ENCODE results near the gene ACTC1.

Gene ACTC1

GRCh38 chr15:34755419-34755773 lies 40.0 kb downstream of the ACTC1 start:
- DNase-seq = no peak

- DNase-seq = no peak
Observed at GRCh38 chr15:34754674-34755418, 40.5 kb downstream of the ACTC1 start, which contains the start of gene GJD2. Gene GJD2 (minus strand): TSS chr15:34754998. CDS start chr15:34754488, 510 bp downstream.

DNA sequence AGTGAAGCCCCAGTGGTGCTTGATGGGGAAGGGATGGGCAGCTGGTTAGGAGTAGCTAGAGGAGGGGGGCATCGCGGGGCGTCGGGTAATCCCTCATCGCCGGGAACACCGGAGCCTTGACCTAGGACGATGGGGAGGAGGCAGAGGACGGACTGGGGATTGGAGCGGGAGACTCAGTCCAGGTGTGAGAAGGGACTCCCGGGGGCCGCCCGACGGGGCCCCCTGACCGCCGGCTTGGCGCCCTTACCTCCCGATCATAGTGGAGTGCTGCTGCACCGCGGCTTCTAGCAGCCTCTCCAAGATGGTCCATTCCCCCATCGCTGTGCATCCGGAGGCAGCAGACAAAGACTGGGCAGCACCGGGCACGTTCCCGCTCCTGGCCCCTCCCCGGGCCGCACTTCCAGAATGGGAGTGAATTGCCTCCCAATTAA lies 41.2 kb downstream of the ACTC1 start:
- DNase-seq = no peak

GRCh38 chr15:34753236-34753894 lies 42.0 kb downstream of the ACTC1 start:
- DNase-seq = no peak

DNA sequence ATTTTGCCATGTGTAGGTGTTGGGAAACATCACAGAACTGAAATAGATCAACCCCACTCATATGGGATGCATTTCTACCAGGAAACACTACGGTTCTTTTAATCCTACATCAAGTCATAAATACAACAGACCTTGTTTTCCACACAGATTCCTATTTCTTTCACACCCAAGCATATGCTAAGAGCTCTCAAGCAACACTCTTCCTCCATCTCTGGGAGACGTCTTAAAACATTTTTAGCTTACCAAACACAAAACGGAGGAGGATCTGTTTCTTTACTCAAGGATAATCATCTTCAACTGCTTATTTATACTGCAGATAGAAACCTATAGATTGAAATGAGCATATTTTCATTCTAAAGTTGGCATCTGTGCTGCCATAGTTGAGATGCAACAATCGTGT lies 45.7 kb downstream of the ACTC1 start:
- no peak for DNase-seq
